OCI-LY7 (cell line): ENCODE results near the gene DISP2. TPM values are rescaled to one million over a fixed set of nuclear protein-coding genes. Genes with fewer than 3 reads are reported as not detected.

ENCODE experiments used
- BruUV-seq: library from RNA; stranded (reverse); fragments of 400-500 nt; replicated peaks from 2 replicates; lab custom pipeline; 2021; lab: Mats Ljungman, UMichigan
- CTCF ChIA-PET: fragments of 300-600 bp; sonication (Branson Sonifier 250); formaldehyde crosslinking; loops from one replicate; lab custom pipeline; 2022; ENCODE audit warnings: antibody characterized with exemption; ENCODE audit not compliant: unreplicated experiment; lab: Charles Lee
- POLR2A ChIA-PET: fragments of 300-600 bp; sonication (Branson Sonifier 250); formaldehyde crosslinking; loops from one replicate; lab custom pipeline; 2022; ENCODE audit warnings: antibody characterized with exemption; lab: Charles Lee
- DNase-seq: peaks from one replicate; pipeline ENCODE4 v3.0.0-alpha.2; 2015; ENCODE audit warnings: low spot score
- H2AFZ ChIP-seq: fragments of 200-600 bp; sonication (generic), shearing (Covaris generic); 2 replicates; pipeline ENCODE4 v1.6.1; 2014; ENCODE audit warnings: mild to moderate bottlenecking, antibody characterized with exemption, low read length, moderate library complexity
- H3K27ac ChIP-seq: fragments of 200-600 bp; sonication (generic); 2 replicates; pipeline ENCODE4 v1.5.1; 2014; ENCODE audit warnings: mixed run types, low read depth, mild to moderate bottlenecking, moderate library complexity, low read length, inconsistent platforms; ENCODE audit not compliant: poor library complexity, severe bottlenecking
- H3K36me3 ChIP-seq: fragments of 200-600 bp; sonication (generic); 2 replicates; pipeline ENCODE4 v1.6.1; 2014; ENCODE audit warnings: mild to moderate bottlenecking, antibody characterized with exemption, low read length, moderate library complexity, mixed read lengths; ENCODE audit not compliant: insufficient read depth
- H3K4me1 ChIP-seq: fragments of 200-600 bp; sonication (generic); 2 replicates; pipeline ENCODE4 v1.5.1; 2014; ENCODE audit warnings: mild to moderate bottlenecking, low read length; ENCODE audit not compliant: insufficient read depth, poor library complexity, severe bottlenecking
- H3K4me2 ChIP-seq: fragments of 200-600 bp; sonication (generic); 2 replicates; pipeline ENCODE4 v1.6.1; 2014; ENCODE audit warnings: mild to moderate bottlenecking, low read length
- H3K4me3 ChIP-seq: fragments of 200-600 bp; sonication (generic); 2 replicates; pipeline ENCODE4 v1.5.1; 2014; ENCODE audit warnings: mild to moderate bottlenecking, low read depth, low read length; ENCODE audit not compliant: poor library complexity, severe bottlenecking
- H3K79me2 ChIP-seq: fragments of 200-600 bp; sonication (generic); 2 replicates; pipeline ENCODE4 v1.6.1; 2016; ENCODE audit warnings: low read depth, mild to moderate bottlenecking, low read length, moderate library complexity, mixed read lengths; ENCODE audit not compliant: insufficient read depth
- H3K9me2 ChIP-seq: fragments of 200-600 bp; sonication (generic); 2 replicates; pipeline ENCODE4 v1.6.1; 2016; ENCODE audit warnings: mild to moderate bottlenecking, low read length, mixed read lengths; ENCODE audit not compliant: insufficient read depth
- H3K9me3 ChIP-seq: fragments of 200-600 bp; sonication (generic); 2 replicates; pipeline ENCODE4 v1.6.1; 2014; ENCODE audit warnings: mild to moderate bottlenecking, mixed run types, low read length, mixed read lengths
- H4K20me1 ChIP-seq: fragments of 200-600 bp; sonication (generic); 2 replicates; pipeline ENCODE4 v1.6.1; 2014; ENCODE audit warnings: mild to moderate bottlenecking, antibody characterized with exemption, low read length, moderate library complexity, mixed read lengths; ENCODE audit not compliant: insufficient read depth
- EZH2phosphoT487 ChIP-seq: fragments of 200-600 bp; sonication (generic); IDR thresholded peaks from 2 replicates; pipeline ENCODE4 v1.6.1; 2018; ENCODE audit warnings: low read depth, borderline replicate concordance, mild to moderate bottlenecking, mixed run types, antibody characterized with exemption, low read length, moderate library complexity, mixed read lengths
- intact Hi-C: fragments of 100-400 bp; cut with micrococcal nuclease; formaldehyde crosslinking; loops from one replicate; pipeline ENCODE4 v1.10.0; 2022; ENCODE audit not compliant: unreplicated experiment
- total RNA-seq, 2 experiments: library from RNA; depleted of rRNA in 1 of 2; stranded (reverse); fragments of >200 nt in 1 of 2; shearing (Covaris generic) in 1 of 2; gene quantifications; 2 replicates each; pipeline ENCODE4 v1.2.3, GENCODE V29; 2014 to 2022
- TF ChIP-seq, protein P1 (sequence below): fragments of 200-600 bp; sonication (generic); conservative IDR thresholded peaks from 2 replicates; pipeline ENCODE4 v1.5.1; 2014; ENCODE audit warnings: mild to moderate bottlenecking, antibody characterized with exemption, low read length, moderate library complexity, mixed read lengths

The DISP2 gene
- total RNA-seq, 2 experiments from 2014 or later = 0.03 to 0.25 TPM

DNA sequence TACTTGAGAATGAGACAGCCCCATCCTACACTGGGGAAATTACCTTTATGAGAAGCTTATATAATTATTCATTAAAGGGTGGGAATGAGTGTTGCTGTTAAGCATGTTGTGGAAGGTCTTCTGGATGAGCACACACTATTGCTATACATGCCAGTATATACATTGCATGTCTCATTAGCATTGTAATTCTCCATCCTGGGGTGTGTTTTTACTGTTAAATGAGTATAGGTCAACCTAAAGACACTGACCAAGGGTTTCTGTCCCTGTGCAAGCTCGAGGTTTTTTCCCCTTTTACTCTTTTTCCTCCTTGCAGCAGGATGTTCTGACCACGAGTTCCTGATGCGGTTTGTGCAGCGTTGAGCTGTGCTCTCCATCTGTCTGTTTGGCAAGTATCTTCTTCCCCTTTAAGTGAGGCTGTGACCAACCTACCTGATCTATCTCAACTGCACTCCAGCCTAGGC lies 40.4 kb downstream of the DISP2 start:
- H3K27ac ChIP-seq = no peak overlapping the region
- TF ChIP-seq EZH2phosphoT487 = no peak
- TF ChIP-seq, protein P1, sequence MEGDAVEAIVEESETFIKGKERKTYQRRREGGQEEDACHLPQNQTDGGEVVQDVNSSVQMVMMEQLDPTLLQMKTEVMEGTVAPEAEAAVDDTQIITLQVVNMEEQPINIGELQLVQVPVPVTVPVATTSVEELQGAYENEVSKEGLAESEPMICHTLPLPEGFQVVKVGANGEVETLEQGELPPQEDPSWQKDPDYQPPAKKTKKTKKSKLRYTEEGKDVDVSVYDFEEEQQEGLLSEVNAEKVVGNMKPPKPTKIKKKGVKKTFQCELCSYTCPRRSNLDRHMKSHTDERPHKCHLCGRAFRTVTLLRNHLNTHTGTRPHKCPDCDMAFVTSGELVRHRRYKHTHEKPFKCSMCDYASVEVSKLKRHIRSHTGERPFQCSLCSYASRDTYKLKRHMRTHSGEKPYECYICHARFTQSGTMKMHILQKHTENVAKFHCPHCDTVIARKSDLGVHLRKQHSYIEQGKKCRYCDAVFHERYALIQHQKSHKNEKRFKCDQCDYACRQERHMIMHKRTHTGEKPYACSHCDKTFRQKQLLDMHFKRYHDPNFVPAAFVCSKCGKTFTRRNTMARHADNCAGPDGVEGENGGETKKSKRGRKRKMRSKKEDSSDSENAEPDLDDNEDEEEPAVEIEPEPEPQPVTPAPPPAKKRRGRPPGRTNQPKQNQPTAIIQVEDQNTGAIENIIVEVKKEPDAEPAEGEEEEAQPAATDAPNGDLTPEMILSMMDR = no peak
- no peak overlapping the region for H2AFZ ChIP-seq
- H4K20me1 ChIP-seq = no peaks in the 10 kb centered on the region
- H3K4me1 ChIP-seq = peaks cover 6% of the 10 kb centered on the region
- peak; percentile 22 for DNase-seq
- no peaks in the 10 kb centered on the region for H3K79me2 ChIP-seq
- no peak overlapping the region; the same call in 1 of the 2 replicates for H3K4me2 ChIP-seq
- CTCF ChIA-PET = interaction anchor here (0.6 kb wide), 1 partner anchor 9 kb away, joined by 3 read pairs; no protein-coding TSS in a partner anchor
- BruUV-seq = no TSS peak
- H3K4me3 ChIP-seq = no peak overlapping the region
- POLR2A ChIA-PET = interaction anchor here (0.6 to 1.7 kb wide), 4 partner anchors 11 to 20 kb away, joined by 3 to 4 read pairs (median 4); partner anchors contain the start of gene KNSTRN
- intact Hi-C loops = no loop called here
- H3K9me2 ChIP-seq = no peaks in the 10 kb centered on the region
- H3K36me3 ChIP-seq = peaks cover 30% of the 10 kb centered on the region
- H3K9me3 ChIP-seq = no peaks in the 10 kb centered on the region

DNA sequence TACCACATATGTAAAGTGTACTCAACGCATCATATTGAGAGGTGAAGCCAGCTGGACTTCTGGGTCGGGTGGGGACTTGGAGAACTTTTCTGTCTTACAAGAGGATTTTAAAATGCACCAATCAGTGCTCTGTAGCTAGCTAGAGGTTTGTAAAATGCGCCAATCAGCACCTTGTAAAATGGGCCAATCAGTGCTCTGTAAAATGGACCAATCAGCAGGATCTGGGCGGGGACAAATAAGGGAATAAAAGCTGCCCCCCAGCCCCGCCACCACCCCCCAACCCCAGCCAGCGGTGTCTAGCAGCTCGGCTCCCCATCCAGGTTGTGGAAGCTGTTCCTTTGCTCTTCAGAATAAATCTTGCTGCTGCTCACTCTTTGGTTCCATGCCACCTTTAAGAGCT lies 41.4 kb downstream of the DISP2 start:
- no peak overlapping the region for H3K4me3 ChIP-seq
- BruUV-seq = no TSS peak
- POLR2A ChIA-PET = interaction anchor here (0.6 to 1.1 kb wide), 5 partner anchors 9 to 322 kb away, joined by 3 to 5 read pairs (median 3); no protein-coding TSS in a partner anchor

DNA sequence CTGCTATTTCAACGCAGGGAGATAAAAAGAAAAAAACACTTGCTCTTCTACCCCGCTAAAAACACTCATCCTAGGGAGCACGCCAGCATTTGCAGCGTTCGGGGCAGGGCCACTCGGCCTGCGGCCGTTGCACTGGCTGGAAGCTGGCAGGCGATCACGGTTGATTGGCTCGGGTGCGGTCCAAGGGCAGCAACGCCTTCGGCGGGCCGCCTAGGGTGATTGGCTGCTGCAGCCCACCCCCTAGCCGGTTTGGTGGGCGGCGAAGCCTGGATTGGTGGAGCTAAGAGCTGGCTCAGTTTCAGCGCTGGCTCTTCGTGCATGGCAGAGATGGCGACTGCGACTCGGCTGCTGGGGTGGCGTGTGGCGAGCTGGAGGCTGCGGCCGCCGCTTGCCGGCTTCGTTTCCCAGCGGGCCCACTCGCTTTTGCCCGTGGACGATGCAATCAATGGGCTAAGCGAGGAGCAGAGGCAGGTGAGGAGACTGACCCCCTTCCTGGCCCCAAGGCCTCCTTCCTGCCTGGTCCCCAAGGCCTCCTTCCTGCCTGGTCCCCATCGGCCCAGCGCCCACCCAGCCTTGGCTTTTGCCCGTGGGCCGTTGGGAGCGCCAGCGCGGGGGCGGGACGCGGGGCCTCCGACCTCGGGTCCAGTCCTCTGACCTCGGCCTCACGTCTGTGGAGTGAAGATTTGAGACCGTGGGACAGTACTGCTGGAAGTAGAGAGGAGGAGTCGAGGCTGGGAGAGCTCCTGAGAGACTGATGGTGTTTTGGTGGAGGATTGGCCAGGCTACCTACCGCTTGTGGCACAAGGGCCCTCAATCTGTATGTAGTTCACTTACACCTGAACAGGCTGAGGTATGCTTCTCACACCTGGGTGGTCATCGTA lies 47.7 kb downstream of the DISP2 start, which contains the start of gene IVD:
IVD (plus strand) TSS at position 295 of the 881 bp plus-strand sequence; CDS start at position 328, 33 bp downstream.
- TF ChIP-seq, protein P1 = no peak
- no peak for TF ChIP-seq EZH2phosphoT487

More for the DNA sequence above, 41.4 kb downstream of the DISP2 start:
- intact Hi-C loops = no loop called here
- DNase-seq = no peak
- peaks cover 21% of the 10 kb centered on the region for H3K36me3 ChIP-seq
- H3K4me2 ChIP-seq = no peak overlapping the region
- no peak overlapping the region for H2AFZ ChIP-seq
- H3K9me2 ChIP-seq = no peaks in the 10 kb centered on the region
- CTCF ChIA-PET = no interaction called here
- H3K4me1 ChIP-seq = peaks cover 6% of the 10 kb centered on the region
- no peaks in the 10 kb centered on the region for H3K9me3 ChIP-seq
- TF ChIP-seq EZH2phosphoT487 = no peak
- H4K20me1 ChIP-seq = no peaks in the 10 kb centered on the region
- H3K79me2 ChIP-seq = no peaks in the 10 kb centered on the region
- no peak overlapping the region for H3K27ac ChIP-seq

More for the DNA sequence above, 47.7 kb downstream of the DISP2 start, which contains the start of gene IVD:
- peaks cover 6% of the 10 kb centered on the region; the same call in 1 of the 2 replicates for H3K36me3 ChIP-seq
- POLR2A ChIA-PET = interaction anchor here (0.8 to 1.2 kb wide), 8 partner anchors 8 to 64 kb away, joined by 3 read pairs; no protein-coding TSS in a partner anchor
- CTCF ChIA-PET = interaction anchor here (0.6 kb wide), 1 partner anchor 12 kb away, joined by 3 read pairs; no protein-coding TSS in a partner anchor
- H4K20me1 ChIP-seq = no peaks in the 10 kb centered on the region
- DNase-seq = peak; percentile 84
- no TSS peak for BruUV-seq
- H3K79me2 ChIP-seq = no peaks in the 10 kb centered on the region
- no peaks in the 10 kb centered on the region for H3K9me2 ChIP-seq
- intact Hi-C loops = no loop called here
- H3K4me3 ChIP-seq = peak within 1 kb of the TSS; percentile 71
- no peaks in the 10 kb centered on the region for H3K9me3 ChIP-seq
- H2AFZ ChIP-seq = peak within 1 kb of the TSS; percentile 93
- peaks cover 27% of the 10 kb centered on the region for H3K4me1 ChIP-seq
- H3K4me2 ChIP-seq = peak within 1 kb of the TSS; percentile 71
- H3K27ac ChIP-seq = no peak within 1 kb of the TSS
